HepG2 (cell line): ENCODE measurements around the gene PRKG1. TPM values are rescaled to one million over a fixed set of nuclear protein-coding genes. Genes with fewer than 3 reads are reported as not detected.

Source experiments
- ATAC-seq: fragments of 200-7000 bp; cut with Tn5 transposase; 3 replicates; pipeline ENCODE4 v1.9.1; 2020; ENCODE audit warnings: mild to moderate bottlenecking, moderate library complexity
- BruUV-seq: library from RNA; stranded (reverse); fragments of 400-500 nt; replicated peaks from 2 replicates; lab custom pipeline; 2021; lab: Mats Ljungman, UMichigan
- CTCF ChIA-PET: fragments of 300-600 bp; formaldehyde crosslinking; extraction: SDS; loops from one replicate; lab custom pipeline; 2021; ENCODE audit warnings: low total read pairs, inconsistent platforms, low intra/inter-chr PET ratio; lab: Yijun Ruan, JAX
- POLR2A ChIA-PET: fragments of 350-600 bp; sonication (Branson Sonifier 250); formaldehyde crosslinking; loops from one replicate; lab custom pipeline; 2020; ENCODE audit warnings: antibody characterized with exemption, inconsistent platforms; lab: Yijun Ruan, JAX
- DNase-seq: peaks from one replicate; pipeline ENCODE4 v3.0.0-alpha.2; 2015; ENCODE audit warnings: low spot score
- FAIRE-seq: peaks from 3 replicates; lab custom pipeline; 2011; peaks lifted over from hg19 to GRCh38; lab: Jason Lieb, UNC
- H2AFZ ChIP-seq: one replicate; pipeline ENCODE4 v1.6.1; 2011; ENCODE audit warnings: low read length, inconsistent platforms
- H3K27ac ChIP-seq: fragments of 300-600 bp; 3 replicates; pipeline ENCODE4 v1.8.0; 2011; ENCODE audit warnings: mixed run types, mild to moderate bottlenecking, mixed read lengths, low read length, inconsistent platforms; ENCODE audit not compliant: insufficient read depth; ENCODE audit errors: extremely low read length
- H3K27me3 ChIP-seq, 2 experiments: fragments of 200-600 bp in 1 of 2; 2 replicates in 1 of 2; 3 replicates in 1 of 2; pipeline versions ENCODE4 v1.6.0 to v1.8.0; 2011; ENCODE audit warnings: low read length in 2 of 2, mild to moderate bottlenecking in 2 of 2, moderate library complexity in 2 of 2, inconsistent platforms in 1 of 2; ENCODE audit not compliant: insufficient read depth in 2 of 2, control insufficient read depth in 1 of 2
- H3K36me3 ChIP-seq, 2 experiments: fragments of 200-600 bp in 1 of 2; replicated peaks in 1 of 2; 2 replicates in 1 of 2; 3 replicates in 1 of 2; pipeline versions ENCODE4 v1.5.1 to v1.8.0; 2011; ENCODE audit warnings: low read length in 2 of 2, inconsistent platforms in 1 of 2; ENCODE audit not compliant: insufficient read depth in 2 of 2, control insufficient read depth in 1 of 2
- H3K4me1 ChIP-seq: 2 replicates; pipeline ENCODE4 v1.5.1; 2012; ENCODE audit warnings: low read length, inconsistent platforms; ENCODE audit not compliant: insufficient read depth
- H3K4me2 ChIP-seq: 2 replicates; pipeline ENCODE4 v1.6.0; 2011; ENCODE audit warnings: low read depth, low read length, inconsistent platforms
- H3K4me3 ChIP-seq, 3 experiments: fragments of 200-600 bp in 1 of 3; sonication (generic), shearing (Covaris generic) in 1 of 3; replicated peaks in 1 of 3; 2 replicates each; pipeline ENCODE4 v1.5.1; 2011 to 2016; ENCODE audit warnings: low read length in 3 of 3, inconsistent platforms in 2 of 3, low read depth in 2 of 3, mild to moderate bottlenecking in 2 of 3, control low read depth in 1 of 3, mixed read lengths in 1 of 3; ENCODE audit not compliant: insufficient read depth in 1 of 3
- H3K79me2 ChIP-seq: one replicate; pipeline ENCODE4 v1.6.1; 2011; ENCODE audit warnings: low read length, inconsistent platforms; ENCODE audit not compliant: insufficient read depth
- H3K9ac ChIP-seq: 2 replicates; pipeline ENCODE4 v1.6.0; 2011; ENCODE audit warnings: mild to moderate bottlenecking, low read depth, low read length, inconsistent platforms; ENCODE audit not compliant: insufficient read depth
- H3K9me3 ChIP-seq: 2 replicates; pipeline ENCODE4 v1.5.1; 2012; ENCODE audit warnings: mild to moderate bottlenecking, low read length
- H4K20me1 ChIP-seq: 2 replicates; pipeline ENCODE4 v1.6.0; 2011; ENCODE audit warnings: inconsistent platforms, mild to moderate bottlenecking, low read length, moderate library complexity; ENCODE audit not compliant: insufficient read depth
- CREB1 ChIP-seq, 2 experiments: fragments of 450-650 bp in 1 of 2; IDR thresholded peaks; 2 replicates each; pipeline ENCODE4 v1.6.1; 2016 to 2017; ENCODE audit warnings: control low read depth in 1 of 2, mild to moderate bottlenecking in 1 of 2, missing compliant biosample characterization in 1 of 2, missing genetic modification characterization in 1 of 2
- FOSL2 ChIP-seq: sonication (generic); formaldehyde crosslinking; IDR thresholded peaks from 2 replicates; pipeline ENCODE4 v1.4.0; 2020; ENCODE audit warnings: missing genetic modification reagents
- FOXP4 ChIP-seq: sonication (generic); formaldehyde crosslinking; IDR thresholded peaks from 2 replicates; pipeline ENCODE4 v1.4.0; 2020; ENCODE audit warnings: missing genetic modification reagents
- MAF1 ChIP-seq: sonication (generic); formaldehyde crosslinking; IDR thresholded peaks from 2 replicates; pipeline ENCODE4 v1.5.0; 2020; ENCODE audit warnings: missing genetic modification reagents, borderline replicate concordance
- MAFF ChIP-seq: IDR thresholded peaks from 2 replicates; pipeline ENCODE4 v1.6.1; 2011; ENCODE audit warnings: low read depth, low read length, improper control_type of control experiment
- MAFK ChIP-seq, 2 experiments: IDR thresholded peaks in 1 of 2; conservative IDR thresholded peaks in 1 of 2; 2 replicates each; pipeline ENCODE4 v1.6.1; 2011; ENCODE audit warnings: improper control_type of control experiment in 2 of 2, low read length in 2 of 2
- NFE2 ChIP-seq: sonication (generic); formaldehyde crosslinking; IDR thresholded peaks from 2 replicates; pipeline ENCODE4 v1.4.0; 2020; ENCODE audit warnings: missing genetic modification reagents
- NFE2L2 ChIP-seq: fragments of 150-350 bp; IDR thresholded peaks from 2 replicates; pipeline ENCODE4 v1.6.1; 2014; ENCODE audit warnings: low read length
- UBTF ChIP-seq: sonication (generic); formaldehyde crosslinking; IDR thresholded peaks from 2 replicates; pipeline ENCODE4 v1.4.0; 2020; ENCODE audit warnings: mild to moderate bottlenecking, missing genetic modification reagents
- ZBTB21 ChIP-seq: sonication (generic); formaldehyde crosslinking; IDR thresholded peaks from 2 replicates; pipeline ENCODE4 v1.4.0; 2020; ENCODE audit warnings: missing genetic modification reagents
- ZNF362 ChIP-seq: sonication (generic); formaldehyde crosslinking; IDR thresholded peaks from 2 replicates; pipeline ENCODE4 v1.4.0; 2020; ENCODE audit warnings: missing genetic modification reagents, mild to moderate bottlenecking, borderline replicate concordance
- ZNF746 ChIP-seq: sonication (generic); formaldehyde crosslinking; IDR thresholded peaks from 2 replicates; pipeline ENCODE4 v1.8.0; 2022; ENCODE audit warnings: mild to moderate bottlenecking, missing genetic modification reagents
- WGBS: methylation state at CpG from one replicate; pipeline ENCODE4 v1.1.6; 2017; ENCODE audit warnings: low lambda C conversion rate; 5-methylcytosine and 5-hydroxymethylcytosine counted together
- in situ Hi-C: cut with HindIII; loops from 2 replicates; pipeline ENCODE4 v1.10.0; 2017; ENCODE audit warnings: low pct_unique_long_range_greater_than_20kb; ENCODE audit not compliant: extremely low pct_ligation_motif_present
- intact Hi-C: fragments of 100-400 bp; cut with micrococcal nuclease; formaldehyde crosslinking; loops from one replicate; pipeline ENCODE4 v1.10.0; 2022; ENCODE audit not compliant: unreplicated experiment
- polyA plus RNA-seq, 8 experiments: library from polyadenylated mRNA; depleted of rRNA in 3 of 8; stranded (reverse) in 7 of 8; unstranded in 1 of 8; fragments of >200 nt; fragmentation: Illumina TruSeq in 4 of 8; extraction: Trizol in 4 of 8; gene quantifications; 2 replicates each; pipeline versions ENCODE4 v1.2.1 to v1.2.3, GENCODE V29; 2011 to 2016; ENCODE audit warnings: low read depth in 4 of 8, missing spikeins in 1 of 8, mixed read lengths in 1 of 8; ENCODE audit not compliant: insufficient read depth in 1 of 8
- total RNA-seq, 5 experiments: library from RNA; depleted of rRNA; stranded (reverse); fragments of >200 nt; fragmentation: Illumina TruSeq; extraction: Trizol; gene quantifications; 2 replicates each; pipeline ENCODE4 v1.2.3, GENCODE V29; 2016; ENCODE audit warnings: low read depth in 1 of 5

Gene PRKG1
- total and polyA plus RNA-seq, 2 of the 13 experiments (the other 11 are each of a cell fraction or from before 2014, with no cell fraction given) = 0.01 TPM; not detected in 1

GRCh38 chr10:51821745-51822144 lies 747.5 kb downstream of the PRKG1 start:
- H3K27me3 ChIP-seq = no peaks in the 10 kb centered on the region
- H3K9me3 ChIP-seq = no peaks in the 10 kb centered on the region
- no peak overlapping the region for H3K9ac ChIP-seq
- intact Hi-C loops (no loop called here), in situ Hi-C loops (no loop called here)
- no peak for FAIRE-seq
- no peaks in the 10 kb centered on the region for H3K79me2 ChIP-seq
- BruUV-seq = no TSS peak
- H4K20me1 ChIP-seq = no peaks in the 10 kb centered on the region
- H3K36me3 ChIP-seq = no peaks in the 10 kb centered on the region
- no peaks in the 10 kb centered on the region for H3K4me1 ChIP-seq
- CTCF ChIA-PET = no interaction called here
- H3K4me2 ChIP-seq = no peak overlapping the region
- no peak for ATAC-seq
- no peak for DNase-seq
- H3K4me3 ChIP-seq = no peak overlapping the region
- POLR2A ChIA-PET = no interaction called here
- no peak for TF ChIP-seq MAF1 (CRISPR knock-in tag)
- H3K27ac ChIP-seq = no peak overlapping the region
- no peak overlapping the region for H2AFZ ChIP-seq

- ChIA-PET CTCF (no interaction called here), POLR2A (no interaction called here)
- H2AFZ ChIP-seq = no peak overlapping the region
- 12% methylated on average over 7 of the region's 7 CpGs for WGBS
- H3K4me1 ChIP-seq = no peaks in the 10 kb centered on the region
- BruUV-seq = no TSS peak
- no peaks in the 10 kb centered on the region for H3K79me2 ChIP-seq
- DNase-seq (peak; percentile 44), ATAC-seq (no peak), FAIRE-seq (no peak)
- no peaks in the 10 kb centered on the region for H4K20me1 ChIP-seq
- H3K27me3 ChIP-seq = no peaks in the 10 kb centered on the region
- H3K9me3 ChIP-seq = no peaks in the 10 kb centered on the region
- H3K4me2 ChIP-seq = no peak overlapping the region
- H3K36me3 ChIP-seq = no peaks in the 10 kb centered on the region
- no peak overlapping the region for H3K27ac ChIP-seq
- intact Hi-C loops (no loop called here), in situ Hi-C loops (no loop called here)
- H3K9ac ChIP-seq = no peak overlapping the region
- H3K4me3 ChIP-seq = no peak overlapping the region
- TF ChIP-seq ZBTB21 = 0 out of 2 replicates have a peak, but pooled peaks have one; percentile 29
- peak; percentile 38; the same call in 1 of the 2 replicates for TF ChIP-seq MAFF
- TF ChIP-seq ZNF362 (CRISPR knock-in tag) = no peak
- TF ChIP-seq MAFK (conservative IDR thresholded peaks at IDR 0.05 in 1 of 2, IDR thresholded peaks at IDR 0.05 in 1 of 2; ENCODE audit: low read length in 2 of 2) = peak; percentile 35 to 59; a peak in 3 of 4 replicates
- no peak for TF ChIP-seq ZNF746 (CRISPR knock-in tag)
- TF ChIP-seq FOSL2 (CRISPR knock-in tag) = peak; percentile 74
- no peak for TF ChIP-seq UBTF (CRISPR knock-in tag)
- TF ChIP-seq CREB1 (IDR thresholded peaks at IDR 0.05) = peak; percentile 40
- no peak for TF ChIP-seq CREB1 (CRISPR knock-in tag; IDR thresholded peaks at IDR 0.05)
- TF ChIP-seq NFE2 = peak; percentile 84
- TF ChIP-seq FOXP4 (CRISPR knock-in tag) = no peak
- peak; percentile 82 for TF ChIP-seq NFE2L2
These were observed 758.5 kb downstream of the PRKG1 start for GRCh38 chr10:51832652-51833383.
